HEK293 (cell line): Measurements from ENCODE around the gene TES.
"Not testable (repeated sequence)": the region's sequence is repeated elsewhere in the genome, so short reads cannot be mapped to it uniquely, and the experiment has no call there.

Experiments used
- CTCF ChIA-PET: fragments of 350-600 bp; formaldehyde crosslinking; extraction: SDS; loops from one replicate; lab custom pipeline; 2021; ENCODE audit warnings: antibody characterized with exemption; lab: Yijun Ruan, JAX
- POLR2A ChIA-PET: fragments of 300-600 bp; formaldehyde crosslinking; extraction: SDS; loops from one replicate; lab custom pipeline; 2020; ENCODE audit warnings: antibody characterized with exemption, inconsistent platforms; lab: Yijun Ruan, JAX
- H3K27ac ChIP-seq: fragments of 200-500 bp; sonication (Bioruptor generic); 2 replicates; pipeline ENCODE4 v1.5.1; 2014; ENCODE audit warnings: low read depth, low read length, control low read depth, inconsistent platforms; ENCODE audit errors: extremely low read depth
- H3K36me3 ChIP-seq, 2 experiments: fragments of 200-500 bp in 1 of 2; sonication (Bioruptor generic) in 1 of 2; 1 replicate in 1 of 2; 2 replicates in 1 of 2; pipeline ENCODE4 v1.5.1; 2014 to 2017; ENCODE audit warnings: inconsistent platforms in 2 of 2, low read length in 2 of 2; ENCODE audit not compliant: control insufficient read depth in 2 of 2, insufficient read depth in 1 of 2
- H3K4me1 ChIP-seq: fragments of 200-500 bp; sonication (Bioruptor generic); 2 replicates; pipeline ENCODE4 v1.5.1; 2014; ENCODE audit warnings: mild to moderate bottlenecking, low read length, inconsistent platforms; ENCODE audit not compliant: control insufficient read depth, insufficient read depth
- H3K4me3 ChIP-seq: 2 replicates; pipeline ENCODE4 v1.5.1; 2011; ENCODE audit warnings: low read depth, mild to moderate bottlenecking, control low read depth, low read length, moderate library complexity
- H3K9me3 ChIP-seq: fragments of 200-500 bp; sonication (Bioruptor generic); 2 replicates; pipeline ENCODE4 v1.5.1; 2014; ENCODE audit warnings: low read depth, low read length, inconsistent platforms; ENCODE audit not compliant: control insufficient read depth, insufficient read depth
- HIC1 ChIP-seq: fragments of 450-650 bp; formaldehyde crosslinking; IDR thresholded peaks from 2 replicates; pipeline ENCODE4 v1.5.1; 2016; ENCODE audit warnings: missing biosample characterization, missing genetic modification characterization
- KLF1 ChIP-seq: fragments of 450-650 bp; formaldehyde crosslinking; IDR thresholded peaks from 2 replicates; pipeline ENCODE4 v1.5.1; 2016; ENCODE audit warnings: missing biosample characterization, missing genetic modification characterization
- KLF10 ChIP-seq: fragments of 450-650 bp; IDR thresholded peaks from 2 replicates; pipeline ENCODE4 v1.5.1; 2018; ENCODE audit warnings: missing biosample characterization, mild to moderate bottlenecking, missing genetic modification characterization
- KLF17 ChIP-seq: fragments of 450-650 bp; formaldehyde crosslinking; IDR thresholded peaks from 2 replicates; pipeline ENCODE4 v1.5.1; 2016; ENCODE audit warnings: missing biosample characterization, missing genetic modification characterization
- KLF7 ChIP-seq: fragments of 450-650 bp; formaldehyde crosslinking; IDR thresholded peaks from 2 replicates; pipeline ENCODE4 v1.5.1; 2016; ENCODE audit warnings: missing biosample characterization, missing genetic modification characterization, borderline replicate concordance
- ZNF146 ChIP-seq: fragments of 450-650 bp; formaldehyde crosslinking; IDR thresholded peaks from 2 replicates; pipeline ENCODE4 v1.5.1; 2016; ENCODE audit warnings: missing biosample characterization, missing genetic modification characterization
- ZNF398 ChIP-seq: fragments of 450-650 bp; formaldehyde crosslinking; IDR thresholded peaks from 2 replicates; pipeline ENCODE4 v1.5.1; 2017; ENCODE audit warnings: missing biosample characterization, missing genetic modification characterization
- ZNF48 ChIP-seq: fragments of 450-650 bp; formaldehyde crosslinking; IDR thresholded peaks from 2 replicates; pipeline ENCODE4 v1.5.1; 2016; ENCODE audit warnings: missing biosample characterization, missing genetic modification characterization
- ZNF501 ChIP-seq: fragments of 450-650 bp; formaldehyde crosslinking; IDR thresholded peaks from 2 replicates; pipeline ENCODE4 v1.5.1; 2016; ENCODE audit warnings: missing biosample characterization, missing genetic modification characterization
- ZNF580 ChIP-seq: fragments of 450-650 bp; formaldehyde crosslinking; IDR thresholded peaks from 2 replicates; pipeline ENCODE4 v1.5.1; 2016; ENCODE audit warnings: missing biosample characterization, missing genetic modification characterization
- ZSCAN18 ChIP-seq: fragments of 450-650 bp; formaldehyde crosslinking; IDR thresholded peaks from 2 replicates; pipeline ENCODE4 v1.5.1; 2016; ENCODE audit warnings: missing biosample characterization, missing genetic modification characterization

TES gene

DNA sequence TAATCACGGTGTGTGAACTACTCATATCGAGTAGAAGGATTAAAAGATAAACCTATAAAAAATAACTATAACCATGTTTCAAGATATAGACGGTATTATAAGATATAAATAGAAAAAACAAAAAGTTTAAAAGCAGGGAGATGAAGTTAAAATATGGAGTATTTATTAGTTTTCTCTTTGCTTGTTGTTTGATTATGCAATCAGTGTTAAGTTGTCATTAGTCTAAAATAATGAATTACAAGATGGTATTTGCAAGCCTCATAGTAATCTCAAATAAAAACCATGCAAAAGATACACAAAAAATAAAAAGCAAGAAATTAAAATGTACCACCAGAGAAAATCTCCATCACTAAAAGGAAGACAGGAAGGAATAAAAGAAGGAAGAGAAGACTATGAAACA lies 83.3 kb downstream of the TES start:
- Histone ChIP-seq H3K27ac (no peak overlapping the region), H3K36me3 (no peaks in the 10 kb centered on the region), H3K4me1 (no peaks in the 10 kb centered on the region), H3K9me3 (no peaks in the 10 kb centered on the region), H3K4me3 (no peak overlapping the region)
- ChIA-PET CTCF (interaction anchor here (0.9 kb wide), 1 partner anchor 11 kb away, joined by 6 read pairs; no protein-coding TSS in a partner anchor), POLR2A (no interaction called here)
- no peak for TF ChIP-seq ZNF48 (tag by site-specific recombination)
- no peak for TF ChIP-seq ZNF398 (tag by site-specific recombination)
- TF ChIP-seq HIC1 (tag by site-specific recombination): no peak
- no peak for TF ChIP-seq KLF7
- TF ChIP-seq KLF10 (tag by site-specific recombination): no peak
- TF ChIP-seq ZSCAN18: no peak

DNA sequence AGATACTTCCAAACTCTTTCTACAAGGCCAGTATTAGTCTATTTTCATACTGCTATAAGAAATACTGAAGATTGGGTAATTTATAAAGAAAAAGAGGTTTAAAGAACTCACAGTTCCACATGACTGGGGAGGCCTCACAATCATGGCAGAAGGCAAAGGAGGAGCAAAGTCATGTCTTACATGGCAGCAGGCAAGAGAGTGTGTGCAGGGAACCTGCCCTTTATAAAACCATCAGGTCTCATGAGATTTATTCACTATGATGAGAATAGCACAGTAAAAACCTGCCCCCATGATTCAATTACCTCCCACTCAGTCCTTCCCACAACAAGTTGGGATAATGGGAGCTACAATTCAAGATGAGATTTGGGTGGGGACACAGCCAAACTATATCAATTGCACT lies 85.6 kb downstream of the TES start:
- CTCF ChIA-PET, H3K4me3 ChIP-seq, H3K27ac ChIP-seq, H3K4me1 ChIP-seq, H3K9me3 ChIP-seq, POLR2A ChIA-PET, H3K36me3 ChIP-seq: not testable (repeated sequence)

GRCh38 chr7:116298055-116298454 lies 87.7 kb downstream of the TES start:
- no peak overlapping the region for H3K4me3 ChIP-seq
- H3K27ac ChIP-seq: no peak overlapping the region
- POLR2A ChIA-PET: no interaction called here
- H3K36me3 ChIP-seq: no peaks in the 10 kb centered on the region
- no peaks in the 10 kb centered on the region for H3K9me3 ChIP-seq
- TF ChIP-seq KLF17 (tag by site-specific recombination) (no peak), ZNF398 (tag by site-specific recombination) (no peak), KLF1 (tag by site-specific recombination) (no peak)
- TF ChIP-seq, all 188 proteins: peak for 0
- H3K4me1 ChIP-seq: no peaks in the 10 kb centered on the region
- CTCF ChIA-PET: no interaction called here

DNA sequence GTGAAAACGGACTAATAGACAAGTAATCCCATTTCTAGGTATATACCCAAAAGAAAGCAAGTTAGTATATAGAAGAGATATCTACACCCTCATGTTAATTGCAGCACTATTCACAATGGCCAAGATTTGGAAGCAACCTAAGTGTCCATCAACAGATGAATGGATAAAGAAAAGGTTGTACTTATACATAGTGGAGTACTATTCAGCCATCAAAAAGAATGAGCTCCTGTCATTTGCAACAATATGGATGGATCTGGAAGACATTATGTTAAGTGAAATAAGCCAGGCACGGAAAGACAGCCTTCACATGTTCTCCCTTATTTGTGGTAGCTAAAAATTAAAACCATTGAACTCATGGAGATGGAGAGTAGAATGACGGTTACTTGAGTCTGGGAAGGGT lies 88.2 kb downstream of the TES start:
- Histone ChIP-seq H3K4me3 (no peak overlapping the region), H3K27ac (no peak overlapping the region), H3K9me3 (no peaks in the 10 kb centered on the region), H3K4me1 (no peaks in the 10 kb centered on the region), H3K36me3 (no peaks in the 10 kb centered on the region)
- ChIA-PET POLR2A (no interaction called here), CTCF (no interaction called here)
- TF ChIP-seq ZNF501: no peak
- 0 out of 2 replicates have a peak, but pooled peaks have one; percentile 36 for TF ChIP-seq ZNF580
- TF ChIP-seq ZNF146: peak; percentile 85
